Activated T-cell treated with anti-CD3 and anti-CD28 coated beads for 24 hours (primary cell): ENCODE results near the gene TBC1D10A.

Source experiments
- DNase-seq: peaks from one replicate; pipeline ENCODE4 v3.0.0-alpha.2; 2020; ENCODE audit warnings: low read depth

The TBC1D10A gene

GRCh38 chr22:30245985-30246813 lies 80.5 kb downstream of the TBC1D10A start, which contains the start of gene LIF:
LIF (minus strand) TSS chr22:30246759; CDS start chr22:30246695, 64 bp downstream.
- peak; percentile 51 for DNase-seq

- no peak for DNase-seq
Observed at GRCh38 chr22:30245181-30245984, 81.4 kb downstream of the TBC1D10A start.

GRCh38 chr22:30244641-30245040 lies 82.1 kb downstream of the TBC1D10A start:
- no peak for DNase-seq

- DNase-seq, result no peak
Observed at GRCh38 chr22:30244066-30244465, 82.7 kb downstream of the TBC1D10A start.

GRCh38 chr22:30243661-30244060 lies 83.1 kb downstream of the TBC1D10A start:
- no peak for DNase-seq
